ENCODE data around the gene SLC5A5.

The SLC5A5 gene

DNA sequence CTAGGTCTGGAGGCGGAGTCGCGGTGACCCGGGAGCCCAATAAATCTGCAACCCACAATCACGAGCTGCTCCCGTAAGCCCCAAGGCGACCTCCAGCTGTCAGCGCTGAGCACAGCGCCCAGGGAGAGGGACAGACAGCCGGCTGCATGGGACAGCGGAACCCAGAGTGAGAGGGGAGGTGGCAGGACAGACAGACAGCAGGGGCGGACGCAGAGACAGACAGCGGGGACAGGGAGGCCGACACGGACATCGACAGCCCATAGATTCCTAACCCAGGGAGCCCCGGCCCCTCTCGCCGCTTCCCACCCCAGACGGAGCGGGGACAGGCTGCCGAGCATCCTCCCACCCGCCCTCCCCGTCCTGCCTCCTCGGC lies at the start of gene SLC5A5:
Gene SLC5A5 (plus strand): TSS at position 68 of the 373 bp plus-strand sequence. CDS start 375 bp downstream, outside the sequence.
- no peak for DNase-seq

DNA sequence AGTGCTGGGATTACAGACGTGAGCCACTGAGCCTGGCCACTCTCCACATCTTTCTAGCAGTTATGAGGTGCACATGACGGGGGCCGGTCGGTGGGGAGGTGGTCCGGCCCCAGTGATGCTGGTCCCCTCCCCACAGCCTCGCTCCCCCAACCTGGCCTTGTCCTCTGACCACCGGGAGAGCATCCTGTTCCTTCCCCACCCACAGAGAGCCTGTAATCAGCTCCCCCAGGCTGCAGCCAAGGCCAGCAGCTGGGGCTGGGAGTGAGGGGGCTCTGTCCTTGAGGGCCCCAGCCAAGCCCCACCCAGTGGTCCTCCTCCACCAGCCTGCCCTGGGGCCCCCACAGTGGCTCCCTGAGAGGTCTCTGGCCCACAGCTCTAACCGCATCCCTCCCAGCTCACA lies 47.4 kb upstream of the SLC5A5 start:
- no peak for DNase-seq

- no peak for DNase-seq
Observed at GRCh38 chr19:17826508-17827056, 45.2 kb upstream of the SLC5A5 start.

GRCh38 chr19:17829855-17830566 lies 41.7 kb upstream of the SLC5A5 start:
- peak; percentile 67 to 80 for DNase-seq

DNA sequence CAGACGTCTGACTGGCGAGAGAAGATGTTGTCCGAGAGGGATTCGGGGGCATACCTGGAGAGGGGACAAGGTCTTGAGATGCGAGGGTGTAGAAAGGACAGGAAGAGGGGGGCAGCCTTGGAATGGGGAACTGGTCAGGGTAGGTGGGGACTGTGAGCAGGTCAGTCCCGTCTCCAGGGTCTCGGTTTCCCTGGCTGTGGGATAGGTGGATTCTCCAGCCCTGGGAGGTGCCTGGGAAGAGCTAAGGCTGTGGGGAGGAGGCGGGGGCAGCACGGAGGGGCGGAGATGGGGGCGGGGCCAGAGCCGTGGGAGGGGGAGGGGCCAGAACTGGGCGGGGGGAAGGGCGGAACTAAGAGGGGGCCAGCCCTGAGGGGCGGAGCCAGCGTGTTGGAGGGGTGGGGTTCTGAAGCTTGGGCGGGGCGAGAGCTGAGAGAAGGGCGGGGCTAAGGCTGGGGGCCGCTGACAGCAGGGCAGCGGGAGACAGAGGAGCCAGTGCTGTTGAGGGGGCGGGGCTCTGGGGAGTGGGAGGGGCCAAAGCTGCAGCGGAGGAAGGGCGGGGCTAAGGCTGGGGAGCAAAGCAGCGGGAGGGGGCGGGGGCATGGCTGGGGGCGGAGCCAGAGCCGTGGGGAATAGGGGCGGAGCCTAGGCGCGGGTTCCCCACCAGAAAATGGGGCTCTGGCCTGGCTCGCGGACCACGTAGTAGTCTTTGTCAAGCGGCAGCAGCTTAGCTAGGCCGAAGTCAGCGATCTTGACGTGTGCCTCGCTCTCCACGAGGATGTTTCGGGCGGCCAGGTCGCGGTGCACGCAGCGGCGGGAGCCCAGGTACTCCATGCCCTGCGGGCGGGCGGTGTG lies 41.0 kb upstream of the SLC5A5 start:
- DNase-seq = peak; percentile 67 to 87

- no peak for DNase-seq
Observed at GRCh38 chr19:17831419-17831888, 40.3 kb upstream of the SLC5A5 start.

GRCh38 chr19:17832443-17833208 lies 39.1 kb upstream of the SLC5A5 start:
- DNase-seq = no peak

DNA sequence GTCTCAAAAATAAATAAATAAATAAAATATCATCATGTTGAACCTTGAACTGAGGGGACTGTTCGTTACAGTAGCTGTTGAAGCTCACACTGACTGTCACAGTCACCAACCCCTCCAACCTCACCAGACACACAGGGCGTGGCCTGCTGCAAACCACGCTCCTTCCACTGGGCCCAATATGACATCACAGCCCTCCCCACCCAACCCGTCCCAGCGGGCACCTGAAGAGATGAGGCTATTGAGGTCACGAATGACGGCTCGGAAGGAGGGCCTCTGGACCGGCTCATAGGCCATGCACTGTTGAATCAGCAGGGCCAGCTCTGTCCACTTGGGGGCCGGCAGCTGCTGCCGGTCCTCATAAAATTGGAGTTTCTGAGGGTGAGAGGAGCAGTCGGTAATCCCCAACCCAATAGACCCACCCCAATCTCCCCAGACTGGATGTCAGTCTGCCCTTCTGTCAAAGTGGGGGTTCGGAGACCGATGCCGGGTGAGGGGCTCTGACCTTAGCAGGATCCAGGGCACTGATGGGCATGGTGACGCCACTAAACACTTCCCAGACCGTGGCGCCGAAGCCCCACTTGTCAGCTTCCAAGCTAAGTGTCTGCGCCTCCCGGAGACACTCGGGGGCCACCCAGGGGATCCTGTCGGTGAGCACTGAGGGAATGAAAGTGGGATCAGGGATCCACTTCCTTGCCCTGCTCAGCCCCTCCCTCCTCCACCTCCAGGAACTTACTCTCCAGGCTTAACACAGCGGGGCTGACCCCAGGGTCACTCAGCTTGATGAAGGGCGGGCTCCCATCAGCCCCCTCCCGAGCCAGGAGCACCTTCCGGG lies 37.2 kb upstream of the SLC5A5 start:
- DNase-seq = no peak

DNA sequence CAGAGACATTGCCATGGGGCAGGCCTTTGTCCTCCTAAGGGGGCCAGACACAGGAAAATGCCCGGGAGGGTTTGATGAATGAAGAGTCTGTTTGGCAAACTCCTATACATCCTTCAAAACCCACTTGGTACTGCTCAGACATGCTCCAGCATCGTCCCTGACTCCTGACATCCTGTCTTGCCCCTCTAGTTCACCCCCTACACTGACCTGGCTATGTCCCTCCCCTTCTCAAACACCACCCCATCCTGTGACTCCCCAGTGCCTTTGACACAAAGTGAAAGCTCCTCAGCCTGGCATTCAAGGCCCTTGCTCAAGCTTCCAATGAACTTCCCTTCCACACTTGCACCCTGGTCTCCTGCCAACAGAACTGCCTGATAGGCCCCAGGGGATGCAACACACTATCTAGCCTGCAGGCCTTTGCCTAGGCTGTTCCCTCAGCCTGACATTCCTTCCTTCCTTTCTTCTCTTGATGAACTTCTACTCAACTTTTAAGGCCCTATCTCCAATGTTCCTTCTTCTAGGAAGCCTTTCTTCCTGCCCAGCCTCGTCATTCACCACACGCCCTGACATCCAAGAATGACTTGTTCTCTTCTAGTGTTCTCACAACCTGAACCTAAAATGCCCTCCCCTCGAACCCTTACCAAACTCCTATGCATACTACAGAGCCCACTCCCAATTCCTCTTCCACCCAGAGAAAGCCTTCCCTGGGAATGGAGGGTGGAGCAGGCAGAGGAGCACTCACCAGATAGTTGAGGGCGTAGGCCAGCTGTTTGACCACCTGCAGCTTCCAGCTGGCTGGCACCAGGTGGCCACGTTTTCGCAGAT lies 36.4 kb upstream of the SLC5A5 start:
- DNase-seq = no peak

- no peak for DNase-seq
Observed at GRCh38 chr19:17836530-17836929, 35.2 kb upstream of the SLC5A5 start.

GRCh38 chr19:17837972-17838371 lies 33.8 kb upstream of the SLC5A5 start:
- DNase-seq = no peak

- DNase-seq = no peak
Observed at GRCh38 chr19:17840019-17840418, 31.7 kb upstream of the SLC5A5 start.

DNA sequence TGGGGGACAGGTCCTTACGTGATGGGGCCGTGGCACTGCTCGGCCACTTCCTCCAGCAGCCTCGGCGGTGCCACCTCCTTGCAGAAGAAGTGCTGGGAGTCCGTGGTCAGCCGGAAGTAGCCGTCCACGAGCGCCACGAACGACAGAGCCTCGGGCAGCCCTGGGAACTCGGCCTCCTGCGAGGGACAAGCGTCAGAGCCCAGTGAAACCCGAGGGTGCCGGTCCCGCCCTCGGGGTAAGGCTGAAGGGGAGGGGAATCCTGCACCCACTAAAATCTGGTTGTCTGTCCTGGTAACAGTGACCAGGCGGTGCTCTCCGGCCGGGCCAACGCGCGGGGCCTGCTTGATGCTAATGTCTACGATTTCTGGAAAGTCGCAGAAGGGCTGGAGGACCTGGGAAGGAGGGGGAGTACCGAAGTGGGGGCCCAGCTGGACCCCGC lies 30.4 kb upstream of the SLC5A5 start:
- no peak for DNase-seq

DNA sequence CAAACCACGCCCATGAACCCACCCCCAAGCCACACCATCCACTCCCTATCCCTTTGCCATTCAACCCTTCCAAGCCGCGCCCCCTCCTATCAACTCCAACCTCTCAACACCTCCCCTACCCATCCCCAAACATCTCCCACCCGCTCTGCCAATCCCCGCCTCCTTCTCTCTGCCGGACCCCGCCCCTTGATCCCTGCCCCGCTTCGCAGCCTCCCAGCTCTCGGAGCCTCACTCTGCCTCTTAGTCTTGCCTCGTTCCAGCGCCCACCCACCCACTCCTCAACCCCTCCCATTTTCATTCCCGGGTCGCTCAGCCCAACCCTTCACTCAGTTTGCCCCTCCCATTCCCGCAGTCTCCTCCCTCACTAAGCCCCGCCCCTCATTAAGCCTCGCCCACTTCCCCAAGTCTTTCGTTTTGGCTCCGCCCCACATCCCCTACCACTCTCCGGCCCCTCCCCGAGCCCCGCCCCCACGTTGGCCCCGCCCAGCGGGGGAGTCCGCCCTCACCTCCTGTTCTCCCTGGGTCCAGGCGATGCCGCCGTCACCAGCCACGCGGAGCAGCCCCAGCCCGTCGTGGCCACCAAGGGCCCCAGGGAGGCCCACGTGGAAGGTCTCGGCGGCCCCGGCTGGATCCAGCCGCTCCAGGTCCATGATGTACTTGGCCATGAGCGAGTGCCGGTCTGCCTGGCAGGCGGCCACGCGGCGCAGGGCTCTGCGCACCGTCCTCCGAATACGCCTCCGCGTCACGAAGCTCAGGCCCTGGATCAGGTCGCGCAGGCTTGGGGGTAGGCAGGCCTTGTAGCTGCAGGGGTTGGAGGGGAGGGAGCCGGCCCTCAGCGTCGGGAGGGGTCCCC lies 29.7 kb upstream of the SLC5A5 start:
- DNase-seq = peak; percentile 59 to 87

GRCh38 chr19:17842663-17843291 lies 29.0 kb upstream of the SLC5A5 start:
- no peak for DNase-seq

DNA sequence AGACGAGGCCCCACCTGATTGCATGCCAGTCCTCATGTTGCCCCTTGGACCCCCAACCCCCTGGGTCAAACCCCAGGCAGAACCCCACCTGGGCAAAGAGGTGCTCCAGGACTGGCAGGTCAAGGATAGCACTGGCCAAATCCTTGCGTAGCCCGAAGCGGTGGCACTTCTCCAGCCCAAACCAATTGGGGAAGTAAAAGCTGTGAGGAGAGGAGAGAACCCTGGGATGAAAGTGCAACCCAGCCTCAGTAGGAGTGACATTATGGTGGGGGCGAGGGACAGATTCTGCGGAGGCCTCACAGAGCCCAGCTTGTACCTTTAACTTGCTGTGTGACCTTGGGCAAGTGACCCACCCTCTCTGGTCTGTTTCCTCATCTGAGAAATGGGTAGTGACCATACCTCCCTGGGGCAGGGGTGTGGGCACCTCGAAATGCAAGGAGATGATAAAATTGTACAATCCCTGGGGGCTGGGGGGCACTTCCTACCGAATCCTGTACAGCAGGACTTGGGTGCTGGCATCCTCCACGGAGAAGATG lies 28.4 kb upstream of the SLC5A5 start:
- no peak for DNase-seq

DNA sequence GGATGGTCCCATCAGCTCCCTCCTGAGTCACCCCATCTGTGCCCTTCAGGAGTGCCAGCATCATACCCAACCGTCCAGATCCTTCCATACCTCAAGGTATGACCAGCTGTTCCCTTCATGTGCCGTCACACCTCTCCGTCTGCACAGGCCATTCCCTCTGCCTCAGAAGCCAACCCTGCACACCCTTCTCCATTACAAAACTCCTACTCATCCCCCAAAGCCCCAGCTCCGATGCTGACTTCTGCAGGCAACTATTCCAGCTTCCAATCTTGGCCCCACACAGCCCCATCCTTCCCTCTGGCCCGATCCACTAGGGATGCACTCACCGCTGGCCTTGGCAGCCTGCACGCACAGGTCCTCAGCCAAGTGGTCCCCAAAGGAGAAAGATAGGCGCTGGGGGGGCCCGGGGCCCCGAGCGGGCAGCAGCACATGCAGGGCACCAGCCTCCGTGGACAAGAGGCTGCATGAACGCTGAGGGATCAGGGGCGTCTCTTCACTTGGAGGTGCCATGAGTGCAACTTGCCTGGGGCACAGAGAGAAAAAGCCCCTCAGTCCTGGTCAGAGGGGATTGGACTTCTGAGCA lies 27.7 kb upstream of the SLC5A5 start:
- DNase-seq = no peak

DNA sequence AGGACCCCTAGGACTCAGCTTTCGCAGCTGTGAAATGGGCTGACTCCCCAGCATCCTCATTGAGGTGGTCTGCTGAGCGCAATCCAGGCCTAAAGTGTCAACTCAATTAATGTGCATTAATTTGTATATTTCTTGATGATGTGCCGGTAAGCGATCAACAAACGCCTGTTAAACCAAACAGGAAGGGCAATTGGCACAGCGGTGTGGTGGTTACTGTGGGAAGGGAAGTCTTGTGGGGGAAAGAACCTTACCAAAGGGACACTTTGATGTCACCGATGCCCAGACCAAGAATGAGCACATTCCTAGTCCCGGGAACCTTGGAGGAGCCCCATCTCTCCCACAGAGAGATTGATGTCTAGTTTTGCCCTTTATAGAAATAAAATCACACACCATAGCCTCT lies 25.6 kb upstream of the SLC5A5 start:
- DNase-seq = no peak
